Astrocyte (in vitro differentiated cells and primary cell): Measurements from ENCODE around the gene HSPA2. TPM values are rescaled to one million over a fixed set of nuclear protein-coding genes. Genes with fewer than 3 reads are reported as not detected.

Source experiments
- DNase-seq: peaks from one replicate; pipeline ENCODE4 v3.0.0-alpha.2; 2010; ENCODE audit warnings: low read depth
- FAIRE-seq: peaks from 2 replicates; lab custom pipeline; 2011; peaks lifted over from hg19 to GRCh38; lab: Jason Lieb, UNC
- H2AFZ ChIP-seq: 2 replicates; pipeline ENCODE4 v1.6.0; 2012; ENCODE audit warnings: low read depth, low read length, inconsistent platforms
- H3K27ac ChIP-seq: 2 replicates; pipeline ENCODE4 v1.5.1; 2011; ENCODE audit warnings: low read depth, low read length, inconsistent platforms
- H3K27me3 ChIP-seq: 2 replicates; pipeline ENCODE4 v1.6.0; 2011; ENCODE audit warnings: low read length, inconsistent platforms; ENCODE audit not compliant: insufficient read depth
- H3K36me3 ChIP-seq: 2 replicates; pipeline ENCODE4 v1.5.1; 2011; ENCODE audit warnings: low read length, inconsistent platforms; ENCODE audit not compliant: insufficient read depth
- H3K4me1 ChIP-seq: 2 replicates; pipeline ENCODE4 v1.5.1; 2011; ENCODE audit warnings: low read length, inconsistent platforms; ENCODE audit not compliant: insufficient read depth
- H3K4me2 ChIP-seq: 2 replicates; pipeline ENCODE4 v1.6.0; 2012; ENCODE audit warnings: low read length, inconsistent platforms
- H3K4me3 ChIP-seq: 2 replicates; pipeline ENCODE4 v1.5.1; 2011; ENCODE audit warnings: low read depth, mild to moderate bottlenecking, low read length, inconsistent platforms; ENCODE audit not compliant: insufficient read depth
- H3K79me2 ChIP-seq: 2 replicates; pipeline ENCODE4 v1.6.0; 2012; ENCODE audit warnings: mild to moderate bottlenecking, low read length, inconsistent platforms; ENCODE audit not compliant: insufficient read depth
- H3K9ac ChIP-seq: 2 replicates; pipeline ENCODE4 v1.6.0; 2012; ENCODE audit warnings: mild to moderate bottlenecking, low read length, inconsistent platforms
- H3K9me3 ChIP-seq: 2 replicates; pipeline ENCODE4 v1.5.1; 2012; ENCODE audit warnings: low read depth, mild to moderate bottlenecking, low read length, inconsistent platforms; ENCODE audit not compliant: insufficient read depth
- H4K20me1 ChIP-seq: 2 replicates; pipeline ENCODE4 v1.6.0; 2012; ENCODE audit warnings: low read length, inconsistent platforms; ENCODE audit not compliant: insufficient read depth
- H3K27ac Mint-ChIP-seq: one replicate; pipeline ENCODE4 v1.8.0; 2021; ENCODE audit warnings: mild to moderate bottlenecking, mixed read lengths; ENCODE audit not compliant: unreplicated experiment
- H3K27me3 Mint-ChIP-seq: one replicate; pipeline ENCODE4 v1.8.0; 2021; ENCODE audit warnings: low read depth, mixed read lengths; ENCODE audit not compliant: unreplicated experiment
- H3K36me3 Mint-ChIP-seq: one replicate; pipeline ENCODE4 v1.8.0; 2021; ENCODE audit warnings: low read depth, mixed read lengths; ENCODE audit not compliant: unreplicated experiment
- H3K4me1 Mint-ChIP-seq: one replicate; pipeline ENCODE4 v1.8.0; 2021; ENCODE audit warnings: low read depth, mixed read lengths; ENCODE audit not compliant: unreplicated experiment
- H3K4me3 Mint-ChIP-seq: one replicate; pipeline ENCODE4 v1.8.0; 2021; ENCODE audit warnings: mild to moderate bottlenecking, moderate library complexity, mixed read lengths; ENCODE audit not compliant: unreplicated experiment
- H3K9me3 Mint-ChIP-seq: one replicate; pipeline ENCODE4 v1.8.0; 2021; ENCODE audit warnings: mild to moderate bottlenecking, mixed read lengths; ENCODE audit not compliant: unreplicated experiment
- CTCF ChIP-seq: IDR thresholded peaks from 2 replicates; pipeline ENCODE4 v1.5.1; 2011; ENCODE audit warnings: low read depth, mild to moderate bottlenecking, inconsistent platforms, low read length, moderate library complexity; ENCODE audit not compliant: insufficient read depth
- EZH2 ChIP-seq: IDR thresholded peaks from 2 replicates; pipeline ENCODE4 v1.6.1; 2012; ENCODE audit warnings: mild to moderate bottlenecking, low read length, inconsistent platforms; ENCODE audit not compliant: insufficient read depth
- total RNA-seq: library from RNA; stranded (reverse); gene quantifications from 2 replicates; pipeline ENCODE4 v1.2.1, GENCODE V29; 2021

Gene HSPA2
- total RNA-seq, 1 donor from 2014 or later, result 2.8 TPM

GRCh38 chr14:64591809-64592208, 51.3 kb downstream of the HSPA2 start:
- DNase-seq (no peak), FAIRE-seq (no peak)
- no peaks in the 10 kb centered on the region for H3K27me3 ChIP-seq
- H2AFZ ChIP-seq, result no peak overlapping the region
- H3K9ac ChIP-seq, result no peak overlapping the region
- no peak overlapping the region for H3K4me3 ChIP-seq
- Mint-ChIP-seq H3K9me3 (peaks cover 3% of the 10 kb centered on the region), H3K4me1 (peaks cover 2% of the 10 kb centered on the region), H3K27me3 (no peaks in the 10 kb centered on the region), H3K36me3 (no peaks in the 10 kb centered on the region), H3K4me3 (no peak overlapping the region), H3K27ac (no peak overlapping the region)
- H3K4me1 ChIP-seq, result no peaks in the 10 kb centered on the region
- H4K20me1 ChIP-seq, result no peaks in the 10 kb centered on the region
- no peak overlapping the region for H3K27ac ChIP-seq
- H3K79me2 ChIP-seq, result no peaks in the 10 kb centered on the region
- H3K9me3 ChIP-seq, result no peaks in the 10 kb centered on the region
- no peak overlapping the region for H3K4me2 ChIP-seq
- H3K36me3 ChIP-seq, result no peaks in the 10 kb centered on the region
- TF ChIP-seq EZH2, result no peak
- no peak for TF ChIP-seq CTCF

Other genes with a start within 250 kb of the HSPA2 start
- 0.16 TPM in 1 of 2 replicates, not detected in the other for gene ESR2, start 246.4 kb upstream of the HSPA2 start, total RNA-seq
- gene MTHFD1, start 152.4 kb upstream of the HSPA2 start, total RNA-seq, result 51.3 and 56.9 TPM in 2 replicates
- gene AKAP5, start 75.2 kb upstream of the HSPA2 start, total RNA-seq, result 2.9 and 3.1 TPM in 2 replicates
- gene ZBTB25, start 36.9 kb upstream of the HSPA2 start, total RNA-seq, result 9.5 and 9.7 TPM in 2 replicates
- 43.0 and 45.2 TPM in 2 replicates for gene ZBTB1, start 36.0 kb upstream of the HSPA2 start, total RNA-seq
- gene PPP1R36, start 9.2 kb downstream of the HSPA2 start, total RNA-seq, result 0.91 and 0.94 TPM in 2 replicates
- 84.1 and 98.6 TPM in 2 replicates for gene PLEKHG3, start 163.7 kb downstream of the HSPA2 start, total RNA-seq